Activated T-cell treated with anti-CD3 and anti-CD28 coated beads for 4 hours (primary cell): ENCODE measurements around the gene FAM53C.
"Not testable (repeated sequence)": the region's sequence is repeated elsewhere in the genome, so short reads cannot be mapped to it uniquely, and the experiment has no call there.

Source experiments
- DNase-seq: peaks from one replicate; pipeline ENCODE4 v3.0.0-alpha.2; 2020

Gene FAM53C

DNA sequence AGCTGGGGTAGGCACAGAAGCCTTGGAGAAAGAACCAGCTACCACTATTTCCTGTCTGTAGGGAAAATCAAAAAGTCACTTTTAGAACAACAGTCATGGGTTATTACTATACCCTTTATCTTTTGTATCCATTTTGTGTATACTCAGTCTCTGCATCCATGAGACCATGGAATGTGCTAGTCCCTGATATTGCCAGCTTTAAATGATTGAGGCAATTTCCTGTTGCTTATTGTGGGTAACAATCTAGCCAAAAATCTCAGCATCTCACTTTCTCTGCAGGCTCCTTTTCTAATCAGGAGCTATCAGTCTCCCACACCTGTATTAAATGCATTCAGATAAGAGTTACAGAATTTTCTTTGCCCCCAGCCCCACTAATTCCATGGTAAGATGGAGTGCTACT, 13.5 kb downstream of the FAM53C start:
- DNase-seq, result no peak

DNA sequence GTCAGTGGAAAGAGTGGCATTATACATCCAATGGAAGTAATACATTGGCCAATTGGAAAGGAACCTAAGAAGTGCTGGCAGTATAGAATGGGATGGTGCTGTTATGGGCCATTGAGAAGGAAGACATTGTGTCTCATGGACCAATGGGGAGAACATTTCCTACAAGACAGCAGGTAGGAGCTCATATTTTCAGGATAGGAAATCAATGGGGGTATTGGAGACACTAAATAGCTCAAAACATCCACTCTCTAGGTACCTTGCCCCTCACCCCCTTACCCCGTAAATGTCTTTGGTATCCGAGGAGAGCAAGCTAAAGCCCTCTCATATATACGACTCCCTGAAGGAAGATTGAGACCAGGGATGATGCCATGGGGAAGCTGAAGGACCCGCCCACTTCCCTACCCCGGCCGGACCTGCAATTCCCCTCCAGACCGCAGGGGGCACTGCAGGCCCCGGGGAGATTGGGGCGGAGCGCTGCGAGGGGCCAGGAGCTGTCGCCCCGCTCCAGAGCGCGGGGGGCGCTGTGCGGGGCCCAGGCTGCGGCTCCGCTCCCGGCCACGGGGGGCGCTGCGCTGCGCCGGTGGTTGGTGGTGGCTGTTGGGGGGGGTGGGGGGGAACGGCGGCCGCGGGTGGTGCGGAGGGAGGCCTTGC, 14.1 kb downstream of the FAM53C start, which contains the start of gene KDM3B:
Gene KDM3B, plus strand, starts transcription at position 615 of the 651 bp plus-strand sequence. CDS start 111 bp downstream, outside the sequence.
- peak; percentile 93 for DNase-seq

DNA sequence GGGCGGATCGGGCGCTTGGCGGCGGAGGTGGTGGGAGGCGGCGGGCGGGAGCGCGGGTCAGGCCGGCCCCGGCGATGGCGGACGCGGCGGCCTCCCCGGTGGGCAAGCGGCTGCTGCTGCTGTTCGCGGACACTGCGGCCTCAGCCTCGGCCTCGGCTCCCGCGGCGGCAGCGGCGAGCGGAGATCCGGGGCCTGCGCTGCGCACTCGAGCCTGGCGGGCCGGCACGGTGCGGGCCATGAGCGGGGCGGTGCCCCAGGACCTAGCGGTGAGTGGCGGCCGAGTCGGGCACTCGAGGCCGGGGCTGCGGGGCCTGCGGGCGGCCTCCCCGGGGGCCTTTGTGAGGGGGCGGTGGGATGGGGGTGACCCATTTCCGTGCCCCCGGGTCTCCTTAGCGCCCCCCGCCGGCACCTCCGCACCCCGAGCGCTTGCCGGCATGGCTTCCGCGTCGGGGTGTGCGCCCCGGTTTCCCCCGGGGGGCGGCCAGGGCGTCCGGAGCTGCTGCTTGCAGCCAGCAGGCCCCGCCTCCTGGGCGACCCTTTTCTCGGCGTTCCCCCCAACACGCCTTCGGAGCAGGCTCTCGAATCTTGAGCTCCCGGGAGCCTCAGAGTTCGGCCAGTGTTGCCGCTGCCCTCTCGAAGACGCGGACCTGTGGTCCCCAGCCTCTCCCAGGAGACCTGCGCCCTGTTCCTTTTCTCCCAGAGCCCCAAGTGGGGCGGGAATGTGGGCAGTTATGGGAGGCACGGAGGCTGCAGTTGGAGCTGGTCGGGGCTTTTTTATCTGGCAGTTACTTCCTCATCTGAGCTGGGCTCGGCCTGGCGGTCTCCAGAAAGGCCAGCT, 14.9 kb downstream of the FAM53C start:
- peak; percentile 53 for DNase-seq

DNA sequence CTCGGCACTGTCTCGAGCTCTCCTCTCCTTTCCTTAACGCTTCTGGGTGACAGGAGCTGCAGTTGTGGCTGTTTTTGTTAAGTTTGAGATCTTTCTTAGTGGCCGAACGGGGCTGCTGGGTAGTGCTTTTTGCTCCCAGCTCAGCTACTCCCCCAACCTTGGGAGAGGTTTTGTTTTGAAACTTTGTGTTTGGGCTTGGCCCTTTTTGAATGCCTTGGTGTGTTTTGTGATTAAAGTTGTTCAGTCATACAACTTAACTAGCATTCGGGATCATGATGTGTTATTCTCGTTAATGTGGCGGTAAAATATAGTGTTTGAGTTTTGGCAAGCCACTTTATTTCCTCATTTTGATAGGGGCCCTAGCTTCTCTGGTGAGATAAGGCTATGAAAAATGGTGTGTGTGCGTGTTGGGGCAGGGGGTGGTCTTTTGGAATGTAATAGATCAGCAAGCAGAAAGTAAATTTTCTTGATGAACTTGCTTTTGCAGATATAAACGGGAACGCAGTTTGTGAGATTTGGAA, 15.6 kb downstream of the FAM53C start:
- DNase-seq, result no peak

DNA sequence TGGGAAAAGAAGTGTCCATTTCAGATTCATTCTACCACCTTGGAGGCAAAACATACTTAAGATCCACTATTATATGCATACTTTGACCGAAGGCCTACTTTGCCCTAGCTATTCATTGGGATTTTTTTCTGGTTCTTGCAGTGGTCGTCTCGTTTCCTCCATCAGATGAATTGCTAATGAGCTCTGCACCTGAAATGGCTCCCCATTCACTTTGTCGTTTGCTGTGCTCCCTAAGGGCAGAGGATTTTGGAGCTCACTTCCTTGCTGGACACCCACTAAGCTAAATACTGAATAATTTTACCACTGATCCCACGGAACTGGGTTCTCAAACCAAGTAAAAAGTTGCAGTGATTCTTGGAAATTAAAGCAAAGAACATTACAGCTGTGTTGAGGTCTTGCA, 16.3 kb downstream of the FAM53C start:
- no peak for DNase-seq

DNA sequence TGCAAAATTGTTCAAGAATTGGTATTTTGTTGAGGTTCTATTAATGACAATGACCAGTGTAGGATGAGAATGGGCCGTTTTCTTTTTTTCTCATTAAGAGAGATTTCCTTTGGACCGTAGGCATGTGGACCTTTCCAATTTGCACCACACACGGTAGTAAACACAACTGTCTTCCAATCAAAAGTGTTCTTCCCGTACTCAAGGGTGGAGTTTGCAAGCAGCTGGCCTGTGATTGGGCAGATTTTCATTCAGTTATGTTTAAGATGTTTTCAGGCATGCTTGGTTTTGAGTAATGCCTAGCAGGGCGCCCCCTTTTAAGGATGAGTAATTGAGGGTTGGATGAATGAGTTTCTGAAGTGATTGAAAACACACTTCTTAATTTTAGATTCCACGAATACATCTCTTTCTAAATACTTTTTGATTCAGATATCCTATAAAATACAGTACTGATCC, 16.9 kb downstream of the FAM53C start:
- peak; percentile 29 for DNase-seq

DNA sequence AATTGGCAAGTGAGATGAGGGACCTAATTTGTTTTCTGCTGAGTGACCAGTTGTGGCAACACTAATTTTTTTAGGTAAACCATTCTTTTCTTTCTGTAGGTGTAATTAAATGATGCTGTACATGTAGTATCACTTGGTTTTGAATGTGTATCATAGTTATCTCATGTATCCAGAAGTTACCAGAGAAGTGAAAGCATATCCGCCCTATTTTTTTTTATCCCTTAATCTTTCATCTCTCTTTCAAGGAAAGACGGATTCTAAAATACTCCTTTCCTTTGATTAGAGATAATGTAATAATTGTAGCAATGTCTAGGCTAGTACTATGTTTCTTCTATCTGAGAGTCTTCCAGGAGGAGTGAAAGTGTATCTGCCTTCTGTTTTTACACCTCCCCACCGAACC, 21.6 kb downstream of the FAM53C start:
- no peak for DNase-seq

DNA sequence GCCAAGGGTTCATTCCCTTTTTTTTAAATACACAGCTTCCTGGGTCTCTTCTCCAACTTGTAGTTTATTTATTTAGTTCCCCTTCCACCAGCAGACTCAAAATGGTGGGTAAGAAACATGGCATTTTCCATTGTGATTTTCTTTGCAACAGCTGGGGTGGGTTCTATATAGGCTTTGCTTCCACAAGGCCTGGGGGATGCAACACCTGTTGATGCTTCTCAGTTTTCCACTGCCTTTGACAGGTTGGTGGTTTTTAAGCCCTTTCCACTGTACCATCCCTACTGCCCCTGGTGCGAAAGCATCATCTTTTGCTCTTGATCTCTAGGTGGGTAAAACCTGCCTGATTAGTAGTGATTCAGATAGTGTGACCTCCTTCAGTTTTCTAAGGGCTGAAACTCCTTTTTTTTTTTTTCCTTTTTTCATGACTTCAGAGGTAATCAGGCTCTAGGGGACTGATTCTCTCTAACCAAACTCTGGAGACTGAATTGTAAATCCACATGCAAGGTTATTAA, 22.9 kb downstream of the FAM53C start:
- DNase-seq, result no peak

DNA sequence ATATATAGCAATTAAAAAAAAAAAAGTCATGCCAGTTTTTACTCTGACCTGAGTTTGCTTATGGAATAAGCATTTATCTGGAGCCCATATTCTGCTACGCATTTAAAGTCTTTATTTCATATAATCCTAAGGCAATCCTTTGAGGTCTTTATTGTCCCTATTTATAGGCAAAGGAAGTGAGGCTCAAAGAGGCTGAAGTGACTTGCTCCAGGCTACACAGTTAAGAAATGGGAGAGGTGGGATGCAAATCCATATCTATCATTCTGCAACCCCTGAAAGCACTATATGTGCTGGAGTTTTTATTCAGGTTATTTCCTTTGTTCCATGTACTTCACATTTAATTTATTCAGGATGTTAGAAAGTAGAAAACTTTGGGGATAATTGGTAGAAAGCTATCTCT, 26.5 kb downstream of the FAM53C start:
- DNase-seq, result no peak

DNA sequence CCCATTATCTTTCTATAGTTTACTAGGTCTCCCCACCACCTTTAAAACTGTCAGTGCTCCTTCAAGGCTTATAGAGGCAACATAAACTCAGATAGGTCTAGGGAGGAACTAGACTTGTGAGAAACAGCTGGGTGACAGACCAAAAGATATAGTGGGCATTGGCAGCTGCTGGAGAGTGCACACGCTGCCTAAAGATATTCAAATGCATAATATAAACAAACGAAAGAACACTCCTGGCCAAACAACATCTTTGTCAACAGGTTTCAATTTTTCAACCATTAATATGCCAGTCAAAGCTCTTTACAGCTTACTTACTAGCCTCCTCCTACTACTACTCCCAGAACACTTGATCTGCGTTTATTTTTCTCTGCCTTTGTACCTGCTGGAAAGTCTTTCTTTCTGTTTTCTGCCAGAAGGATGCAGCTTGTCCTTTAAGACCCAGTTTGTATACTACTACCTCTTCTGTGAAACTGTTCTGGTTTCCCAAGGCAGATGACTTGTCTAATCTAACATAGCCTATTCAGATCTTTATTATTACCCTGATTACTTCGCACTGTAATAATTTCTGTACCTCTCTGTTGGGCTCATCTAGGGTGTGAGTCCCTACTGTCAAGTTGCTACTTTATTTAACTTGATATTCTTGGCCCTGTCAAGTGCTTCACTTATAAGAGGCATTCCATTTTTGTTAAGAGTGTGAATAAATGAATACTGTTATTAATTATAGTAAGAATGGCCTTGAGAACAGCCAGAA, 28.7 kb downstream of the FAM53C start:
- no peak for DNase-seq

DNA sequence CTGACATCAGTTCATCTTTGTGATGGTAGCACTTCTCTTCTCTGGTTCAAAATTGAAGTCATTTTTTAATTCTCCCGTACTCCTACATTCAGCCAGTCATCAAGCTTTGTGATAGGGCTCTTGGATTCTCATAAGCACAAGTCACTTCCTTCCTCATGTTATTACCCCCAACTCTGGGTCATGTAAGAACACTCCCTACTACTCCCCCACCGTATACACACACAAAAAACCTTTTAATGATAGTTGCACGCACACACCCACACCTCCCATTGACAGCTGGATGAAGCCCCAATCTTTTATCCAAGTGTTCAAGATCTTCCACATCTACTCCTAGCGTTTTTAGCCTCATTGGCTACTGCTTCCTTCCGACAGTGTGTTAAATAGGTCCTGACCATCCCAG, 31.2 kb downstream of the FAM53C start:
- no peak for DNase-seq

DNA sequence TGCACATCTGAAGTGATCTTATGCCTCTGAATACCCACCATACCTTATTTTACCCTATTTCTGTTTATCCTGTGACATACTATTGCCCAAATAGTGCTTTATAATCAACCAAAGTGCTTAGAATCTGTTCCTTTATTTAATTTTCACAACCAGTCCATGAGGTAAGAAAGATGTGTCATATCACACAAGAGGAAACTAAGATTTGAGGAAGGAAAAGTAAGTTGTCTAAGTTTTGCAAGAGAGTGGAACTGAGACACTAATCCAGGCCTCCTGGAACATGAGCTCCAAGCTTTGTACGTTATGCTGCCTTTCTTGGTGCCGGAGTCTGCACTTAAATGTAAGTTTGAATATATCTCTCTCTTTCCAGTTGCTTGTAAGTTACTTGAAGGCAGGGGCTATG, 31.6 kb downstream of the FAM53C start:
- DNase-seq, result no peak

DNA sequence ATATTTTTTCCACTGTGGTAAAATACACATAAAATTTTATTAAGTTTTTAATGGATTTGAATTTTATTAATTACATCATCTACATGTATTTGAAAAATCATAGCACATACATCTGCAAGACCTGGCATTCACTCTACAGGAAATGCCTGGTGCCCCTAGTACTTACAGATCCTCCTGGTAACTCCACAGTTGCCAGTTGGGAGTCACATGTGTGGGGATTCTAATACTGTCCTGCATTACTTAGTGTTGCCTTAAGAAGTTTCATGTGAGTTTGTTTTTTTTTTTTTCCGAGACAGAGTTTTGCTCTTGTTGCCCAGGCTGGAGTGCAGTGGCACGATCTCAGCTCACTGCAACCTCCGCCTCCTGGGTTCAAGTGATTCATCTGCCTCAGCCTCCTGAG, 32.5 kb downstream of the FAM53C start:
- no peak for DNase-seq

DNA sequence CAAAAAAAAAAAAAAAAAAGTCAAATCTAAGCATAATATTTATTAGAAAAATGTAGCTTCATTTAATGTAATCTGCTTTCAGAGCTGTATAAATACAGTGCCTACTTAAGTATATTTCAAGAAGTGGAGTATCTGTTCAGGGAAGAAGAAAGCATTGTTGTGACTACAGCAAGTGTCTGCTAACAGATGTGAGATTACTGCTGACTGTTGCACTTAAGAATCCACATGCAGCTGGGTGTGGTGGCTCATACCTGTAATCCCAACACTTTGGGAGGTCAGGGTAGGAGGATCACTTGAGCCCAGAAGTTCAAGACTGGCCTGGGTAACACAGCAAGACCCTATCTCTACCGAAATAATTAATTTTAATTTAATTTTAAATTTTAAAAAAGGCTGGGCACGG, 33.4 kb downstream of the FAM53C start:
- DNase-seq, result no peak

DNA sequence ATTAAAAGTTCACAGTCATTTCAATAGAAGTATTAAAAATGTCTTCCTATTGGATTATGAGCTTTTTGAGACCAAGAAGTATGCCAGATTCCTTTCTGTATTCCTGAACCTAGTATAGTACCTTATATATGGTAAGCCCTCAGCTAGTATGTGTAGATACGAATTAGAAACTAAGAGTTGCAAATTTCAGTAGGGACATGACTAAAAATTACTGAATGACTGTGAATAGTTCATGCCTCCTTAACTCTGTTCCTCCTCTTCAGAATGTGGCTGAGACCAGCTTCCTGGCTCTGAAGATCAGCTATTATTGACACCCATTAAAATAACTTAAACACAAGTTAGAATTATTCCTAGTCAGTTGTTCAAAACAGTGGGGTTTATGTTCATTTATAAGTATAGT, 34.2 kb downstream of the FAM53C start:
- DNase-seq, result no peak

DNA sequence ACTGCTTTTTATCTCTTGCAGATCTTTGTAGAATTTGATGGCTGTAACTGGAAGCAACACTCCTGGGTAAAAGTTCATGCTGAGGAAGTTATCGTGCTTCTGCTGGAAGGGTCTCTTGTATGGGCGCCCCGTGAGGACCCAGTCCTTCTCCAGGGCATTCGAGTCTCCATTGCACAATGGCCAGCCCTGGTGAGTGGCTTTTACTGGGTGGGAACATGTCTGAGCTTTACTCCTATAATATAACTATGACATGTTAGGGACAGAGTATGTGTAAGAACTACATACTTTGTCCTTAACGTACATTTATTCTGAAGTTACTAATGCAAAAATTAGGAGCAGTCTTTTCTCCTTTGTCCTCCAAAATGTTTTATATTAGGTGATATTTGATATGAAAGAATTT, 34.6 kb downstream of the FAM53C start:
- no peak for DNase-seq

DNA sequence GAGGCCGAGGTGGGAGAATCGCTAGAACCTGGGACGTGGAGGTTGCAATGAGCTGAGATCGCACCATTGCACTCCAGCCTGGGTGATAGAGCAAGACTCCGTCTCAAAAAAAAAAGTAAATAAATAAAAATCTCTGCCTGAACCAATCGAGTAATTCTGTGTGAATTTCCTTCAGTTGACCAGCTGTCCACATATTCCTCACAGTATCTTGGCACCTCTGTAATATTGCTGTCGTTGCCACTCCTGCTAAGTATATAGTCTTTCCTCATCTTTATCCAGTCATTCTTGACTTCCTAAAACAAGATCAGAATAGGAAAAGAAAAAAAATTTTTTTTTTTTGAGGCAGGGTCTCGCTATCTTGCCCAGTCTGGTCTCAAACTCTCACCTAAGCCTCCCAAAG, 44.3 kb downstream of the FAM53C start:
- no peak for DNase-seq

DNA sequence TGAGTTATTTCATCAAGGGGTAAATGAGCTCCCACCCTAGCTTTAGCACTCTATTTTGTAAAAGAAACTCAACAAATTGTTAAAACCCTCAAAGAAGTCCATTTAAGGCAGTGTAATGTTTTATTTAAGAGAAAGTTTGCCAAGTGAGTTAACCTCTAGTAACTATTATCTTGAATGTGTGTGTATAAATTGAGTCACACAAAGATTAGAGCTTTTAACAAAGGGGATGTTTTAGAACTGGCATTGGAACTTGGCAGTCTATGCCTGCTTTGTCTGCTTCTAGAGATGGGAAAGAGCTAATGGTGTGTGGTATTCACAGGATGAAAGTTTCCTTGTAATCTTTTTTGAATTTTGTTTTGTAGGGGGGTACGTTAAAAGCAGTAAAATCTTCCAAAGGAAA, 47.6 kb downstream of the FAM53C start:
- no peak for DNase-seq

DNA sequence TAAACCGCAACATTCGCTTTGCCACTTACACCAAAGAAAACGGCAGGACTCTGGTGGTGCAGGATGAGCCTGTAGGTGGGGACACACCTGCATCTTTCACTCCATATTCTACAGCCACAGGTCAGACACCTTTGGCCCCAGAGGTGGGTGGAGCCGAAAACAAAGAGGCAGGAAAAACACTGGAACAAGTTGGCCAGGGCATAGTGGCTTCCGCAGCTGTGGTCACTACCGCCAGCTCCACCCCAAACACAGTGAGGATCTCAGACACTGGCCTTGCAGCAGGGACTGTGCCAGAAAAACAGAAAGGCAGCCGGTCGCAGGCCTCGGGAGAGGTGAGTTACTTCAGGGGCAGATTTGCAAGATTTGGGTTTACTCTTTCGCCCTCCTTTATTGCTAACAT, 48.2 kb downstream of the FAM53C start:
- no peak for DNase-seq

DNA sequence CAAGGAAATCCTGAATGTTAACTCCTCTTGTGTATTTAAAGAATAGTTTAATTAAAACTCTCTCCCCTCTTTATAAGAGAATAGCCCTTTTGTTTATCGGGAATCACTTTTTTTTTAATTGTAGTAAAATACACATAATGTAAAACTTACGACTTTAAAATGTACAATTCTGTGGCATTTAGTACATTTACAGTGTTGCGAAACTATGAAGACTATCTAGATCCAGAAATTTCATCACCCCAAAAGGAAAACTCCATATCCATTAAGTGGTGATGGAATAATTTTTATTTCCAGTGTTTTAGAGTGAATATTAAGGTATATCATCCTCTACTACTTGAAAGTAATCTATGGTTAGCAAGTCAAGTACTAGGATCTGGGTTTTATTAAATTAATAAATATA, 51.3 kb downstream of the FAM53C start:
- DNase-seq, result no peak

DNA sequence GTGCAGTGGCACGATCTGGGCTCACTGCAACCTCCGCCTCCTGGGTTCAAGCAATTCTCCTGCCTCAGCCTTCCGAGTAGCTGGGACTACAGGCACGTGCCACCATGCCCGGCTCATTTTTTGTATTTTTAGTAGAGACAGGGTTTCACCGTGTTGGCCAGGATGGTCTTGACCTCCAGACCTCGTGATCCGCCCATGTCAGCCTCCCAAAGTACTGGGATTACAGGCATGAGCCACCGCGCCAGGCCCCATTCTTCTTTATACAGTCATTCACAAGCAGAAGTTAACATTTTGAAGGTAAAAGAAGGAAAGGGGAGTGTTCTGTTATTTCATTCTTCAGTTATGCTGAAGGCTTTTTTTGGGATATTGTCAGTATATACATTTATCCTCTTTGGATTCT, 51.8 kb downstream of the FAM53C start:
- not testable (repeated sequence) for DNase-seq

DNA sequence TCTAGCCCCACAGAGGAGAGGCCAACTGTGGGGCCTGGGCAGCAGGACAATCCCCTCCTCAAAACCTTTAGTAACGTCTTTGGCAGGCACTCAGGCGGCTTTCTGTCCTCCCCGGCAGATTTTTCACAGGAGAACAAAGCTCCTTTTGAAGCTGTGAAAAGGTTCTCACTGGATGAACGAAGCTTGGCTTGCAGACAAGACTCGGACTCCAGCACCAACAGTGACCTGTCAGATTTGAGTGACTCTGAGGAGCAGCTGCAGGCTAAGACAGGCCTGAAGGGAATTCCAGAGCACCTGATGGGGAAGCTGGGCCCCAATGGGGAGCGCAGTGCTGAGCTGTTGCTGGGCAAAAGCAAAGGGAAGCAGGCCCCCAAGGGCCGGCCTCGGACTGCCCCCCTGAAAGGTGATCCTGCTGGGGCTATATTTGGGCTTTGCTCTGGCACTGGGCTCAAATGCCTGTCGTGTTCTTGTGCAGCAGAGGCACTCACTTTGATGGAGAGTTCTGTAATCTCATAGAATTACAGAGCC, 53.9 kb downstream of the FAM53C start:
- no peak for DNase-seq
